Gastrocnemius medialis (tissue), 4 donors: ENCODE results near the gene PRSS33. TPM values are rescaled to one million over a fixed set of nuclear protein-coding genes. Genes with fewer than 3 reads are reported as not detected.
A peak's percentile ranks its signal among the peaks of the same experiment; 100 is the strongest.

Experiments used
- ATAC-seq, 2 donors: fragments of 150-250 bp; one replicate each; pipeline ENCODE4 v1.9.1; 2016
- DNase-seq, 2 donors: peaks; one replicate each; pipeline ENCODE4 v3.0.0-alpha.2; 2019
- H3K27ac ChIP-seq, 4 donors: fragments of 200-600 bp; sonication (generic); 1 replicate in 1 of 4; 2 replicates in 3 of 4; pipeline ENCODE4 v1.5.1; 2016 to 2018; ENCODE audit warnings: mild to moderate bottlenecking in 2 of 4, moderate library complexity in 1 of 4
- H3K27me3 ChIP-seq, 3 donors: fragments of 200-600 bp; sonication (generic) in 2 of 3; 1 replicate in 1 of 3; 2 replicates in 2 of 3; pipeline versions ENCODE4 v1.5.1 to v1.6.0; 2016 to 2019; ENCODE audit warnings: mild to moderate bottlenecking in 1 of 3, moderate library complexity in 1 of 3
- H3K36me3 ChIP-seq, 2 donors: fragments of 200-600 bp; sonication (generic) in 1 of 2; one replicate each; pipeline ENCODE4 v1.5.1; 2017 to 2018
- H3K4me1 ChIP-seq, 2 donors: fragments of 200-600 bp; sonication (generic) in 1 of 2; one replicate each; pipeline ENCODE4 v1.5.1; 2016 to 2017; ENCODE audit warnings: mild to moderate bottlenecking in 2 of 2
- H3K4me3 ChIP-seq, 4 donors: fragments of 200-600 bp; sonication (generic) in 3 of 4; 1 replicate in 1 of 4; 2 replicates in 3 of 4; pipeline ENCODE4 v1.5.1; 2016 to 2019; ENCODE audit warnings: mild to moderate bottlenecking in 2 of 4
- H3K9me3 ChIP-seq, 3 donors: fragments of 200-600 bp; sonication (generic) in 2 of 3; 1 replicate in 1 of 3; 2 replicates in 2 of 3; pipeline ENCODE4 v1.5.1; 2016 to 2019
- CTCF ChIP-seq, 5 experiments: fragments of 450-650 bp in 3 of 5; fragments of 200-600 bp in 2 of 5; sonication (generic) in 2 of 5; IDR thresholded peaks in 4 of 5; conservative IDR thresholded peaks in 1 of 5; 1 replicate in 4 of 5; 2 replicates in 1 of 5; pipeline ENCODE4 v1.5.1; 2016 to 2019; ENCODE audit warnings: antibody characterized with exemption in 5 of 5, mild to moderate bottlenecking in 3 of 5, moderate library complexity in 3 of 5
- POLR2A ChIP-seq, 2 donors: fragments of 450-650 bp; IDR thresholded peaks; one replicate each; pipeline ENCODE4 v1.6.1; 2017; ENCODE audit warnings: antibody characterized with exemption in 2 of 2, mild to moderate bottlenecking in 2 of 2, moderate library complexity in 2 of 2
- in situ Hi-C, 4 donors: fragments of 200-750 bp; cut with MboI; loops; one replicate each; pipeline versions ENCODE4 v1.15.0 to v1.8.0; 2017; ENCODE audit warnings: low sequenced_read_pairs in 4 of 4
- intact Hi-C: fragments of 100-400 bp; cut with DNase I; formaldehyde crosslinking; loops from one replicate; pipeline ENCODE4 v1.15.1; 2023; ENCODE audit warnings: low total_unique reads
- total RNA-seq, 4 donors: library from RNA; depleted of rRNA; stranded (reverse); fragments of >200 nt; gene quantifications; one replicate each; pipeline versions ENCODE4 v1.1.0 to v1.2.3, GENCODE V29; 2016

PRSS33 gene
- total RNA-seq, 4 donors from 2014 or later = not detected

GRCh38 chr16:2787961-2788360, 601 bp upstream of the PRSS33 start:
- ATAC-seq (no peak), DNase-seq (no peak)
- H3K36me3 ChIP-seq = no peaks in the 10 kb centered on the region
- peaks cover 51 to 68% (median 57%) of the 10 kb centered on the region in 3 donors for H3K27me3 ChIP-seq
- in situ Hi-C loops = no loop called here
- no peak for TF ChIP-seq POLR2A (IDR thresholded peaks at IDR 0.05)
- no peak for TF ChIP-seq CTCF (IDR thresholded peaks at IDR 0.05 in 4 of 5, conservative IDR thresholded peaks at IDR 0.05 in 1 of 5)
- H3K4me1 ChIP-seq = no peaks in the 10 kb centered on the region
- no peak overlapping the region for H3K27ac ChIP-seq
- intact Hi-C loops = no loop called here
- H3K9me3 ChIP-seq = no peaks in the 10 kb centered on the region
- H3K4me3 ChIP-seq = no peak overlapping the region

GRCh38 chr16:2786826-2787151, 571 bp downstream of the PRSS33 start:
- ATAC-seq (no peak), DNase-seq (no peak)

GRCh38 chr16:2786061-2786825, 1.1 kb downstream of the PRSS33 start:
- ATAC-seq (no peak), DNase-seq (no peak)
- TF ChIP-seq CTCF (IDR thresholded peaks at IDR 0.05 in 4 of 5, conservative IDR thresholded peaks at IDR 0.05 in 1 of 5) (no peak), POLR2A (IDR thresholded peaks at IDR 0.05) (no peak)
- in situ Hi-C loops (no loop called here), intact Hi-C loops (no loop called here)
- H3K27ac ChIP-seq = no peak overlapping the region
- no peaks in the 10 kb centered on the region for H3K36me3 ChIP-seq
- H3K27me3 ChIP-seq = peaks cover 46 to 58% (median 51%) of the 10 kb centered on the region in 3 donors
- no peaks in the 10 kb centered on the region for H3K9me3 ChIP-seq
- H3K4me3 ChIP-seq = no peak overlapping the region
- H3K4me1 ChIP-seq = no peaks in the 10 kb centered on the region

More at GRCh38 chr16:2786826-2787151, 571 bp downstream of the PRSS33 start:
- in situ Hi-C loops = no loop called here
- Histone ChIP-seq H3K9me3 (no peaks in the 10 kb centered on the region), H3K4me3 (no peak overlapping the region), H3K36me3 (no peaks in the 10 kb centered on the region), H3K4me1 (no peaks in the 10 kb centered on the region), H3K27me3 (peaks cover 51 to 62% (median 52%) of the 10 kb centered on the region in 3 donors), H3K27ac (no peak overlapping the region)
- intact Hi-C loops = no loop called here
- TF ChIP-seq POLR2A (IDR thresholded peaks at IDR 0.05) (no peak), CTCF (IDR thresholded peaks at IDR 0.05 in 4 of 5, conservative IDR thresholded peaks at IDR 0.05 in 1 of 5) (no peak)

GRCh38 chr16:2785101-2785991, 2.0 kb downstream of the PRSS33 start:
- Histone ChIP-seq H3K4me1 (no peaks in the 10 kb centered on the region), H3K27me3 (peaks cover 37 to 50% (median 45%) of the 10 kb centered on the region in 3 donors), H3K9me3 (no peaks in the 10 kb centered on the region), H3K27ac (no peak overlapping the region), H3K36me3 (no peaks in the 10 kb centered on the region), H3K4me3 (peak overlapping the region; percentile 8 to 35 (median 27))
- TF ChIP-seq CTCF (IDR thresholded peaks at IDR 0.05 in 4 of 5, conservative IDR thresholded peaks at IDR 0.05 in 1 of 5) (peak in 1 of 5 experiments; percentile 12), POLR2A (IDR thresholded peaks at IDR 0.05) (no peak)
- DNase-seq = no peak
- in situ Hi-C loops (no loop called here), intact Hi-C loops (no loop called here)
- no peak for ATAC-seq
